HFF-Myc (cell line): ENCODE results near the gene FCRL1.

ENCODE experiments used
- DNase-seq: peaks from one replicate; pipeline ENCODE4 v3.0.0-alpha.2; 2011; ENCODE audit warnings: low read depth; ENCODE audit errors: extremely low read depth
- H3K4me3 ChIP-seq: replicated peaks from 2 replicates; pipeline ENCODE4 v1.5.1; 2011; ENCODE audit warnings: low read depth, mild to moderate bottlenecking, control low read depth, low read length
- TF ChIP-seq, protein P1 (sequence below): IDR thresholded peaks from 2 replicates; pipeline ENCODE4 v1.5.1; 2012; ENCODE audit warnings: mild to moderate bottlenecking, low read depth, low read length, control low read depth; ENCODE audit errors: missing control alignments

The FCRL1 gene, protein sequence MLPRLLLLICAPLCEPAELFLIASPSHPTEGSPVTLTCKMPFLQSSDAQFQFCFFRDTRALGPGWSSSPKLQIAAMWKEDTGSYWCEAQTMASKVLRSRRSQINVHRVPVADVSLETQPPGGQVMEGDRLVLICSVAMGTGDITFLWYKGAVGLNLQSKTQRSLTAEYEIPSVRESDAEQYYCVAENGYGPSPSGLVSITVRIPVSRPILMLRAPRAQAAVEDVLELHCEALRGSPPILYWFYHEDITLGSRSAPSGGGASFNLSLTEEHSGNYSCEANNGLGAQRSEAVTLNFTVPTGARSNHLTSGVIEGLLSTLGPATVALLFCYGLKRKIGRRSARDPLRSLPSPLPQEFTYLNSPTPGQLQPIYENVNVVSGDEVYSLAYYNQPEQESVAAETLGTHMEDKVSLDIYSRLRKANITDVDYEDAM

DNA sequence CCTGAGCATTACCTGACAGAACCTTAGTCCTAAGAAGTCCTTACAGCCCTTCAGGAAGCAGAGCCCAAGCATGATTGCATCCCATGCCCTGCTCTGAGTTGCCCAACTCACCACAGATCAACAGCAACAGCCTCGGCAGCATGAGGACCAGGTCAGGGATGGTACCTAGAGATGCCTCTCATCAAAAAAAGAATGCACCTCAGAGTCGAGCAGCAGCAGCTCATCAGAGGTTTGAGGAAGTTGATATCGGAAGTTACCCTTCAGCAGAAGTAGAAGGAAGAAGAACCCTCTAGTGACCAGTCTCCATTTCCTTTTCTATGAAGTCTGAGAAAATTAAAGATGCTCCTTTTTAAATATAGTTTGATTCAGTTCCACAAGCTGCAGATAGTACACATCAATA lies at the start of gene FCRL1:
Gene FCRL1, minus strand, starts transcription at position 225 of the 400 bp plus-strand sequence. Its CDS starts 83 bp downstream, at position 142.
- no peak for DNase-seq
- TF ChIP-seq, protein P1, sequence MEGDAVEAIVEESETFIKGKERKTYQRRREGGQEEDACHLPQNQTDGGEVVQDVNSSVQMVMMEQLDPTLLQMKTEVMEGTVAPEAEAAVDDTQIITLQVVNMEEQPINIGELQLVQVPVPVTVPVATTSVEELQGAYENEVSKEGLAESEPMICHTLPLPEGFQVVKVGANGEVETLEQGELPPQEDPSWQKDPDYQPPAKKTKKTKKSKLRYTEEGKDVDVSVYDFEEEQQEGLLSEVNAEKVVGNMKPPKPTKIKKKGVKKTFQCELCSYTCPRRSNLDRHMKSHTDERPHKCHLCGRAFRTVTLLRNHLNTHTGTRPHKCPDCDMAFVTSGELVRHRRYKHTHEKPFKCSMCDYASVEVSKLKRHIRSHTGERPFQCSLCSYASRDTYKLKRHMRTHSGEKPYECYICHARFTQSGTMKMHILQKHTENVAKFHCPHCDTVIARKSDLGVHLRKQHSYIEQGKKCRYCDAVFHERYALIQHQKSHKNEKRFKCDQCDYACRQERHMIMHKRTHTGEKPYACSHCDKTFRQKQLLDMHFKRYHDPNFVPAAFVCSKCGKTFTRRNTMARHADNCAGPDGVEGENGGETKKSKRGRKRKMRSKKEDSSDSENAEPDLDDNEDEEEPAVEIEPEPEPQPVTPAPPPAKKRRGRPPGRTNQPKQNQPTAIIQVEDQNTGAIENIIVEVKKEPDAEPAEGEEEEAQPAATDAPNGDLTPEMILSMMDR: no peak
- no peak within 1 kb of the TSS for H3K4me3 ChIP-seq

DNA sequence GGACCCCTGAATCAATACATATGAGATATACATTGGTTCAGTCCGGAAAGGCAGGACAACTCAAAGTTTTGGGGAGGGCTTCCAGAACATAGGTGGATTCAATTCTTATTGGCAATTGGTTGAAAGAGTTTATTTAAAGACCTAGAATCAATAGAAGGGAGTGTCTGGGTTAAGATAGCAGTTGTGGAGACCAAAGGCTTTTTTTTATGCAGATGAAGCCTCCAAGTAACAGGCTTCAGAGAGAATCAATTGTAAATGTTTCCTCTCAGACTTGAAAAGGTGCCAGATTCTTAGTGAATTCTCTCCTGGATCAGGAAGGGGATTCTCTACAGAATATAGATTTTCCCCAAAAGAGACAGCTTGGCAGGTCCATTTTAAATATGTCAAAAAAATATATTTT lies 48.7 kb upstream of the FCRL1 start:
- no peak overlapping the region for H3K4me3 ChIP-seq
- TF ChIP-seq, protein P1: no peak
- no peak for DNase-seq

DNA sequence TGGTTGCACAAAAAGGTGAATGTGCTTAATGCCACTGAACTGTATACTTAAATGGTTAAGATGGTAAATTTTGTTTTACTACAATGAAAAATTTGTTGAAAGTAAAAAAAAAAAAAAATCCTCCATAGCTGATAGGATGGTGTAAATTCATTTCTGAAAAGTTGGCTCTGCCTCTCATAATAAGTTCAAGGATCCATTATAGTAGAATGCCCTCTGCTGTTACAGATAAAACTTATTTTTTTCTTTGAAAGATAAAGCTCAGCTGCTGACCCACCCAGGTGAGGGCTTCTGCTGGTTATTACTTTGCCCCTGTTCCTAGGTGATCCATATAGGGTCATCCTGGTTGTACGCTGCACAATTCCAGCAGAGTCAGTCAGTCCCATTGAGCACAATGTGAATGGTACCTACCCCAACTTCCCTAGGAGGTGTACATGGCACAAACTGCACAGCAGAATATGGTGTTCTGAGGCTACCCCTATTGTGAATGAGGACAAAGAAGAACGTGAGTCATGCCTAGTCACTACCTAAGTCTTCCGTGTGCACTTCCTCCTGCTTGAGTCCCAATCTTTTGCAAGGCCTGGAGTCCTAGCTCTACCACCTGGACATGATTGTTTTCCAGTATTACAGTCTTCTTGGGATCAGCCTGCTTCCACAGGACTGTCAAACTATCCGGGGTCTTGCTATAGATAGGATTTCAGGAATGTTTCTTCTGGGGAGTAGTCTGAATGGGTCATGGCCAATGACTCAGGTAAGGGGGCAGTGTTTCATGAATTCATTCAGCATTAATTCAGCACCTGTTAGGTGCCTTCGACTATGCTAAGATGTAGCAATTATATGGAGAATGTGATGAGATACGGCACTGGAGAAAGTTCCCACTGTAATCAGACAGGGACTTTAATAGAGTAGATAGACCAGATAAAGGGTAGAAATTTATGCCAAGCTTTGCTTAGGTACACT lies 42.5 kb upstream of the FCRL1 start:
- TF ChIP-seq, protein P1: no peak
- DNase-seq: no peak
- no peak overlapping the region for H3K4me3 ChIP-seq

DNA sequence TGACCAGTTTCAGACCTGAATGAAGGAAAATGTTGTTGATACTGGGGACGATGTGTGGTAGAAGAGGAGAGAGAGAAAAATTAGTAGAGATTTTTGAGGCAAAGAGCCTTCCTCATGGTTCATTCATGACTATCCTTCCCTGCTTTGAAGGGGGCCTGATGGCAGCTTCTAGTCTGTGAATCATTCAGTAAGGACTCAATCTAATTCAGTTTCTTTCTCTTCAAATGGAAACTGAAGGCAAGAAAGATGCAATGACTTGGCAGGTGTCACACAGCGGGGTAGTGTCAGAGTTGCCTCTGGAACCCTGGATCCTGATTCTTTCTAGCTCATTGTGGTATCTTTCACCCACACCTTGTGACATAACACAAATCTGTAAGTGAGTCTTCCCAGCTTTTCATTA lies 36.6 kb upstream of the FCRL1 start:
- no peak for DNase-seq
- TF ChIP-seq, protein P1: no peak
- no peak overlapping the region for H3K4me3 ChIP-seq

GRCh38 chr1:157852476-157852875 lies 32.6 kb upstream of the FCRL1 start:
- DNase-seq: no peak
- H3K4me3 ChIP-seq: no peak overlapping the region
- TF ChIP-seq, protein P1: no peak

DNA sequence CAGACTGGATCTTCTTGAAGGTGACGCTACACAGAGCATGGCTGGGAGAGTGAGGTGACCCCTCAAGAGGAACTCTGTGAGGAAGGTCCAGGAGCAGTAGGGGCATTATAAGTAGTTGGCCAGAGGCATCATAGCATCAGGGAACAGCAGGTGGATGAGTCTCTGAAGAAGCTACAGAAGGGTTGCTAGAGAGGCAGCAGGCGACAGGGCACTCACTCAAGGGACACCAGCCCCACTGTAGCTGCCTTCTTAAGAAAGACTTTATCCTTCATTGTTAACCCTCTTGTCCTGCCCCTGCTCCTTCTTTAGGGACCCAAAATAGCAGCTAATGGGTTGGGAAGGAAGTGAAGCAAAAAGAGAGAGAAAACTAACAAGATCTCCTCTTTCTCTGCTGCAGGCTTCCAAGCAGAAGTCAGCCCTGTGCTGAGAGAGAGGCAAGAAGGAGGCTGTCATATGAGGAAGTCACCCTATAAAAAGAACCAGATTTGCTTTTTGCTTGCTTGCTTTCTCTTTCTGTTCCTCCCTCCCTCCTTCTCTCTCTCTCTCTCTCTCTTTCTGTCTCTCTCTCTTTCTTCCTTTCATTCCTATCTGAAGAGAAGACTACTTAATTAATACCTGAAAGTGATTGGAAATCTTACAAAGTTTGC lies 29.4 kb upstream of the FCRL1 start:
- H3K4me3 ChIP-seq: no peak overlapping the region
- TF ChIP-seq, protein P1: no peak
- no peak for DNase-seq
